ENCODE measurements around the gene MYF5. TPM values are rescaled to one million over a fixed set of nuclear protein-coding genes. Genes with fewer than 3 reads are reported as not detected.

Gene MYF5
- total RNA-seq, 1 donor, result not detected

DNA sequence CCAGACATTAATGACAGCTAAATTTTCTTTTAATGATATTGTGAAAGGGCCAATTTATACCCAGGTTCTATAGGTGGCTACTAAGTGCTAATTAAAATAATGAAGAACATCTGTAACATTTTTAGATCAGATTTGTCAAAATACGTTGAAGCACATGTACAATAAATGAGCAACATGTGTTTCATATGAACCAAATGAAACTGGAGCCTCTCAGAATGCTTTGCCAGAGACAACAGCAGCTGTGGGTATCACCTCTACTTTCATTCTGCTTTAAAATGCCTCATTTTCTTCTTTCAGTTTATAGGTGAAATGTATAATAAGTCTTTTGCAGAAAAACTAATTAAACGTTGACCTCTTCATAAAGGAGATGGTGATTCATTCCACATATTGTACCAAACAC is 35.4 kb upstream of the MYF5 start:
- H3K4me3 ChIP-seq (ENCODE audit: low read depth, low read length), result no peak overlapping the region
- TF ChIP-seq, protein P1, sequence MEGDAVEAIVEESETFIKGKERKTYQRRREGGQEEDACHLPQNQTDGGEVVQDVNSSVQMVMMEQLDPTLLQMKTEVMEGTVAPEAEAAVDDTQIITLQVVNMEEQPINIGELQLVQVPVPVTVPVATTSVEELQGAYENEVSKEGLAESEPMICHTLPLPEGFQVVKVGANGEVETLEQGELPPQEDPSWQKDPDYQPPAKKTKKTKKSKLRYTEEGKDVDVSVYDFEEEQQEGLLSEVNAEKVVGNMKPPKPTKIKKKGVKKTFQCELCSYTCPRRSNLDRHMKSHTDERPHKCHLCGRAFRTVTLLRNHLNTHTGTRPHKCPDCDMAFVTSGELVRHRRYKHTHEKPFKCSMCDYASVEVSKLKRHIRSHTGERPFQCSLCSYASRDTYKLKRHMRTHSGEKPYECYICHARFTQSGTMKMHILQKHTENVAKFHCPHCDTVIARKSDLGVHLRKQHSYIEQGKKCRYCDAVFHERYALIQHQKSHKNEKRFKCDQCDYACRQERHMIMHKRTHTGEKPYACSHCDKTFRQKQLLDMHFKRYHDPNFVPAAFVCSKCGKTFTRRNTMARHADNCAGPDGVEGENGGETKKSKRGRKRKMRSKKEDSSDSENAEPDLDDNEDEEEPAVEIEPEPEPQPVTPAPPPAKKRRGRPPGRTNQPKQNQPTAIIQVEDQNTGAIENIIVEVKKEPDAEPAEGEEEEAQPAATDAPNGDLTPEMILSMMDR (IDR thresholded peaks at IDR 0.05; ENCODE audit: insufficient read depth, low read depth, low read length), result no peak
- DNase-seq (ENCODE audit: low read depth), result no peak

DNA sequence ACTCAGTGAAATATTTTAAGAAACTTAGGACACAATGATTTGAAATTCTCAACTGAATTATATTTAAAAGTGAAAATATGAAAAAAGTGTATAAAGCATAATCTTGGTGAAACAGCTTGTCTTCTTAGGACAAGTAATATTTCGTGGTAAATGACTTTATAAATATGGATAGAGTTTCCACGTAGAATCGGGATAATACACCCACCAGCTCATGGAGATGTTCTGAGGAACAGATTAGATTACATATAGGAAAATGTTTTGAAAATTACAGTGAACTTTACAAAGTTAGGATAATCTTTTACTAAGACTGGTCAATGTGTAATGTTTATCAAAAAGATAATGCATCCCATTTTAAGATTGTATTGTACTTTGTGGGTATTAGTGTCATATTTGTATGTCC is 34.9 kb upstream of the MYF5 start:
- DNase-seq (ENCODE audit: low read depth), result no peak
- no peak overlapping the region for H3K4me3 ChIP-seq (ENCODE audit: low read depth, low read length)
- TF ChIP-seq, protein P1 (IDR thresholded peaks at IDR 0.05; ENCODE audit: insufficient read depth, low read depth, low read length), result no peak

DNA sequence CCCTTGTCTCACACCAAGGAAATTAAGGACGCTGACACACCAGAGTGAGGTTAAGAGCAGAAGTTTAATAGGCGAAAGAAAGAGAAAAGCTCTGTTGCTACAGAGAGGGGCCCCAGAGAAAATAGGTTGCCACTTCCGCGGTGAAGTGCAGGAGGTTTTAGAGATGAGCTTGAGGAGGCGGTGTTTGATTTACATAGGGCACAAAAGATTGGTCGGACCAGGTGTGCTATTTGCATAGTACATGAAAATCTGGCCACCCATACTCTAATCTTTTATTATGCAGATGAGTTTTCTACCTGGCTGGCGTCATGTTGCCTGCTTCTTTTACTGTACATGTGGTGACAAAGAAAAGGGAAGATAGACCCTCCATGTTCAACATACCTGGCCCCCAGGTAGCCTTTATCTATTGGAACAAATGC is 32.6 kb upstream of the MYF5 start:
- no peak for DNase-seq (ENCODE audit: low read depth)
- H3K4me3 ChIP-seq (ENCODE audit: low read depth, low read length), result no peak overlapping the region
- TF ChIP-seq, protein P1 (IDR thresholded peaks at IDR 0.05; ENCODE audit: insufficient read depth, low read depth, low read length), result no peak

DNA sequence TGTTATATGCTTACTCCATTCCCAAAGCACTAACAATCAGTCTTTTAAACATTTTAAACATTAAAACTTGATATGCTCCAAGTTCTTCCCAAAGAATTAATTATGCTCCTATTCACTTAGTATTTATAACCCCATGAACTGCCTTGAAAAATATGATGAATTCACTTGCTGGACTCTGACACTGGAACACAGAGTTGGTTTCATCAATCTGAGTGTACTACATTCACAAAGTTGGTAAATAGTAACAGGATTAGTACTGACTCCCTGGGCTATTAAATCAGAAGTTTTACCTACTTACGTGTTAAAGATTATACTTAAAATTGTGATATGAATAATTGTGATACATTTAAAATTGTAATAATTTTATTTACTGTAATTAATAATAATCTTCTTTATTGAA is 26.6 kb upstream of the MYF5 start:
- no peak for DNase-seq (ENCODE audit: low read depth)
- H3K4me3 ChIP-seq (ENCODE audit: low read depth, low read length), result no peak overlapping the region
- TF ChIP-seq, protein P1 (IDR thresholded peaks at IDR 0.05; ENCODE audit: insufficient read depth, low read depth, low read length), result no peak

DNA sequence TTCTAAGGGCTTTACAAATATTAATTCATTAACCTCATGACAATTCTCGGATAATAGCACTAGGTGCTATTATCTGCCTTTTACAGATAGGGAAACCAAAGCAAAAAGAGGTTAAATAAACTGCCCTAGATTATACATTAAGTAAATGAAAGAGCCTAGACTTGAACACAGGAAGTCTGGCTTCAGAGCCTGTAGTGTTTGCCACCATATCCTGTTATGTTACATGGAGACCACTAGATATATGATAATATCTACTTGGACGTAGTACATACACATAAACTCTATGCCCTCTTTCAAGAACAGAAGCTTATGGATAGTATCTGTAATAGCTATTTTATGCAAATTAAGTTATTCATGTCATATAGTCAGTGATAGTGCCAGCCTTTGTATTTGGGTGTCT is 26.2 kb upstream of the MYF5 start:
- no peak overlapping the region for H3K4me3 ChIP-seq (ENCODE audit: low read depth, low read length)
- TF ChIP-seq, protein P1 (IDR thresholded peaks at IDR 0.05; ENCODE audit: insufficient read depth, low read depth, low read length), result no peak
- no peak for DNase-seq (ENCODE audit: low read depth)

DNA sequence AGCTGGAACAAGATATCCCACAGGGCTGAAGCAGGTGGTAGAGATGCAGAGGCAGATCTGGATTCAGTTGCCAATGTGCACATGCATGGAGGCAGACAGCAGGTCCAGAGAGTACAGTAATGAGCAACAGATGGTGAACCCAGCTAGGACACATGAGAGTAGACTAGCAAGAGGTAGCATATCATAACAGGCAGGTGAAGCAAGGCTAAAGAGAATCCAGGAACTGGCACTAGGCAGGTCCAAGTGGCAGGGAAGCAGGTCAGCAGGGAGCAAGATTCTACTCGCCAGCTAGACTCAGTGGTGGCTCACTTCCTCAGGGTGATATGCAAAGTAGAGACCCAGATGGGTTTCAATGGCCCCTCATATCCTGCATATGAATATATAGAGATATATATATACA is 24.6 kb upstream of the MYF5 start:
- no peak overlapping the region for H3K4me3 ChIP-seq (ENCODE audit: low read depth, low read length)

More for the DNA sequence above, 24.6 kb upstream of the MYF5 start:
- TF ChIP-seq, protein P1 (IDR thresholded peaks at IDR 0.05; ENCODE audit: insufficient read depth, low read depth, low read length), result no peak
- no peak for DNase-seq (ENCODE audit: low read depth)

Measured in fibroblast of villous mesenchyme (primary cell).